Loucy (cell line): ENCODE data around the gene SSBP3.

Experiments used
- H2AFZ ChIP-seq: fragments of 200-600 bp; sonication (generic); 2 replicates; pipeline ENCODE4 v1.6.0; 2016; ENCODE audit warnings: antibody characterized with exemption, mild to moderate bottlenecking, low read length, moderate library complexity
- H3F3A ChIP-seq: fragments of 200-600 bp; 2 replicates; pipeline ENCODE4 v1.6.0; 2016; ENCODE audit warnings: antibody characterized with exemption, low read depth, mild to moderate bottlenecking
- H3K27me3 ChIP-seq: fragments of 200-600 bp; sonication (generic); 2 replicates; pipeline ENCODE4 v1.6.1; 2014; ENCODE audit warnings: low read length, mild to moderate bottlenecking; ENCODE audit not compliant: insufficient read depth, poor library complexity, severe bottlenecking
- H3K36me3 ChIP-seq: fragments of 200-600 bp; sonication (generic); 2 replicates; pipeline ENCODE4 v1.6.1; 2016; ENCODE audit warnings: low read length; ENCODE audit not compliant: insufficient read depth
- H3K4me1 ChIP-seq: fragments of 200-600 bp; sonication (generic); 2 replicates; pipeline ENCODE4 v1.5.1; 2014; ENCODE audit warnings: low read length, mild to moderate bottlenecking; ENCODE audit not compliant: insufficient read depth, poor library complexity, severe bottlenecking
- H3K4me2 ChIP-seq: fragments of 200-600 bp; sonication (generic); 2 replicates; pipeline ENCODE4 v1.6.0; 2014; ENCODE audit warnings: antibody characterized with exemption, low read length, low read depth, mild to moderate bottlenecking; ENCODE audit not compliant: poor library complexity, severe bottlenecking
- H3K4me3 ChIP-seq: fragments of 200-600 bp; sonication (generic); 2 replicates; pipeline ENCODE4 v1.5.1; 2014; ENCODE audit warnings: low read length, mild to moderate bottlenecking, mixed read lengths; ENCODE audit not compliant: poor library complexity, severe bottlenecking
- H3K79me2 ChIP-seq: fragments of 200-600 bp; sonication (generic); 2 replicates; pipeline ENCODE4 v1.6.1; 2014; ENCODE audit warnings: low read length; ENCODE audit not compliant: insufficient read depth
- H3K9ac ChIP-seq: fragments of 200-600 bp; sonication (generic); 2 replicates; pipeline ENCODE4 v1.6.0; 2014; ENCODE audit warnings: mild to moderate bottlenecking, low read depth, low read length, moderate library complexity; ENCODE audit not compliant: poor library complexity, severe bottlenecking
- H3K9me2 ChIP-seq: fragments of 200-600 bp; sonication (generic); replicated peaks from 2 replicates; pipeline ENCODE4 v1.6.1; 2016; ENCODE audit warnings: low read depth, low read length, mixed read lengths
- H3K9me3 ChIP-seq: fragments of 200-600 bp; sonication (generic); 2 replicates; pipeline ENCODE4 v1.6.1; 2014; ENCODE audit warnings: mild to moderate bottlenecking, antibody characterized with exemption, low read length, low read depth; ENCODE audit not compliant: insufficient read depth
- H4K20me1 ChIP-seq: fragments of 200-600 bp; sonication (generic); 2 replicates; pipeline ENCODE4 v1.6.0; 2014; ENCODE audit warnings: antibody characterized with exemption, low read length, mild to moderate bottlenecking; ENCODE audit not compliant: insufficient read depth, poor library complexity, severe bottlenecking
- CTCF ChIP-seq: fragments of 200-600 bp; sonication (generic); conservative IDR thresholded peaks from 2 replicates; pipeline ENCODE4 v1.5.1; 2014; ENCODE audit warnings: mild to moderate bottlenecking, antibody characterized with exemption, low read length
- EZH2phosphoT487 ChIP-seq: fragments of 200-600 bp; IDR thresholded peaks from 2 replicates; pipeline ENCODE4 v1.6.1; 2018; ENCODE audit warnings: antibody characterized with exemption, mild to moderate bottlenecking, moderate library complexity, borderline replicate concordance

SSBP3 gene

GRCh38 chr1:54252371-54252936 is 153.7 kb downstream of the SSBP3 start:
- Histone ChIP-seq H3K4me2 (no peak overlapping the region), H3K79me2 (no peaks in the 10 kb centered on the region), H3K36me3 (peaks cover 67% of the 10 kb centered on the region; the same call in 1 of the 2 replicates), H3K27me3 (no peaks in the 10 kb centered on the region), H2AFZ (no peak overlapping the region), H3K9me3 (no peaks in the 10 kb centered on the region), H3K9me2 (no peaks in the 10 kb centered on the region), H3F3A (no peaks in the 10 kb centered on the region), H3K4me3 (no peak overlapping the region), H4K20me1 (no peaks in the 10 kb centered on the region), H3K4me1 (no peaks in the 10 kb centered on the region), H3K9ac (no peak overlapping the region)
- TF ChIP-seq CTCF (no peak), EZH2phosphoT487 (no peak)

- TF ChIP-seq CTCF (no peak), EZH2phosphoT487 (no peak)
- H3K4me2 ChIP-seq, result no peak overlapping the region
- H3K27me3 ChIP-seq, result no peaks in the 10 kb centered on the region
- no peaks in the 10 kb centered on the region for H3K9me3 ChIP-seq
- no peaks in the 10 kb centered on the region for H3K79me2 ChIP-seq
- no peak overlapping the region for H3K4me3 ChIP-seq
- H3K4me1 ChIP-seq, result no peaks in the 10 kb centered on the region
- H2AFZ ChIP-seq, result no peak overlapping the region
- no peaks in the 10 kb centered on the region for H3F3A ChIP-seq
- no peak overlapping the region for H3K9ac ChIP-seq
- H3K36me3 ChIP-seq, result peaks cover 71% of the 10 kb centered on the region; the same call in 1 of the 2 replicates
- no peaks in the 10 kb centered on the region for H3K9me2 ChIP-seq
- H4K20me1 ChIP-seq, result no peaks in the 10 kb centered on the region
Observed at GRCh38 chr1:54250670-54251069, 155.5 kb downstream of the SSBP3 start.

GRCh38 chr1:54249819-54250435 is 156.3 kb downstream of the SSBP3 start:
- no peak overlapping the region for H2AFZ ChIP-seq
- H3K4me3 ChIP-seq, result no peak overlapping the region
- H3K9ac ChIP-seq, result no peak overlapping the region
- TF ChIP-seq CTCF, result no peak
- no peak for TF ChIP-seq EZH2phosphoT487
- H3K79me2 ChIP-seq, result no peaks in the 10 kb centered on the region
- H3K9me2 ChIP-seq, result no peaks in the 10 kb centered on the region
- no peaks in the 10 kb centered on the region for H3F3A ChIP-seq
- peaks cover 74% of the 10 kb centered on the region; the same call in 1 of the 2 replicates for H3K36me3 ChIP-seq
- no peaks in the 10 kb centered on the region for H3K4me1 ChIP-seq
- no peaks in the 10 kb centered on the region for H3K9me3 ChIP-seq
- no peak overlapping the region for H3K4me2 ChIP-seq
- H4K20me1 ChIP-seq, result no peaks in the 10 kb centered on the region
- H3K27me3 ChIP-seq, result no peaks in the 10 kb centered on the region
